ENCODE data around the gene SH3BP5.

DNA sequence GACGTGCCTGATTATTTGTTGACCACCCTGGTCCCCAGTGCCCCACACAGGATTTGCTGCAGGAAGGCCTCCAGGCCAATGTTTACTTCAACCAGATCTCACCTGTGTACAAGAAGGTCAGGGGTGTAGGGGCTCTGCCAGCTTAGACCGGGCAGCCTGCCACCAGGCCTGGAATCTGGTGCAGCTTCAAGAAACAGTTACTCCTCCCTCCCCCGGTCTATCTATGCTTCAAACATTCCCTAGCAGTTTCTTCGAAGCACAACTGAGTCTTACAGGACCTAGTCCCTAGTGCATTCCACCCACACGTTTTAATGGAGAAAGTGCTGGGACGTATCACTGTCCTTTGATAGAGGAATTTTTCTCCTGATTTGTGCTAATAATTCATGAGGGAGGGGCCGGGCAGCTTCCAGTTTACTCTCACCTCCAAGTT lies 8.0 kb downstream of the SH3BP5 start:
- TF ChIP-seq, protein P1, sequence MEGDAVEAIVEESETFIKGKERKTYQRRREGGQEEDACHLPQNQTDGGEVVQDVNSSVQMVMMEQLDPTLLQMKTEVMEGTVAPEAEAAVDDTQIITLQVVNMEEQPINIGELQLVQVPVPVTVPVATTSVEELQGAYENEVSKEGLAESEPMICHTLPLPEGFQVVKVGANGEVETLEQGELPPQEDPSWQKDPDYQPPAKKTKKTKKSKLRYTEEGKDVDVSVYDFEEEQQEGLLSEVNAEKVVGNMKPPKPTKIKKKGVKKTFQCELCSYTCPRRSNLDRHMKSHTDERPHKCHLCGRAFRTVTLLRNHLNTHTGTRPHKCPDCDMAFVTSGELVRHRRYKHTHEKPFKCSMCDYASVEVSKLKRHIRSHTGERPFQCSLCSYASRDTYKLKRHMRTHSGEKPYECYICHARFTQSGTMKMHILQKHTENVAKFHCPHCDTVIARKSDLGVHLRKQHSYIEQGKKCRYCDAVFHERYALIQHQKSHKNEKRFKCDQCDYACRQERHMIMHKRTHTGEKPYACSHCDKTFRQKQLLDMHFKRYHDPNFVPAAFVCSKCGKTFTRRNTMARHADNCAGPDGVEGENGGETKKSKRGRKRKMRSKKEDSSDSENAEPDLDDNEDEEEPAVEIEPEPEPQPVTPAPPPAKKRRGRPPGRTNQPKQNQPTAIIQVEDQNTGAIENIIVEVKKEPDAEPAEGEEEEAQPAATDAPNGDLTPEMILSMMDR (IDR thresholded peaks at IDR 0.05): no peak
- no peak for TF ChIP-seq POLR2A (IDR thresholded peaks at IDR 0.05)
